HG02642 (cell line): ENCODE measurements around the gene SLC15A3.

Experiments
- ATAC-seq: cut with Tn5 transposase; IDR thresholded peaks from one replicate; pipeline ENCODE4 v1.9.1; 2021; ENCODE audit warnings: mild to moderate bottlenecking; ENCODE audit not compliant: unreplicated experiment, poor library complexity

SLC15A3 gene

DNA sequence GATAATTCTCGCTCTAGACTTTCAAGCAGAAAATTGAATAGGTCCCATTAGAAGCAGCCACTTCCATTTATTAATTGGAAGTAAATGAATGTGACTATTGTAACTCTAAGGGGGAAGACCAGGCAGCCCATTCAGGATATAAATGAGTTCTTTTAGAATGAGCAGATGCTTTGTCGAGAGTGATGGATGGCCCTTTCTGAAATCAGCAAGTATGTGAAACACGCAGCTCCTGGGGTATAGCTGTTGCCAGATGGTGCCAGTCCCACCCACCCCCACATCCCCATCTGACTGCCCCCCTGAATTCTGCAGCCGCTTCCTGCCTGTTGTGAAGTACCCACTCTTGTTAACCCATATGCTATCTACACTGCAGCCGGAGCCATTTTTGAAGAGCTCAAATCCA is 3.7 kb downstream of the SLC15A3 start:
- no peak for ATAC-seq

DNA sequence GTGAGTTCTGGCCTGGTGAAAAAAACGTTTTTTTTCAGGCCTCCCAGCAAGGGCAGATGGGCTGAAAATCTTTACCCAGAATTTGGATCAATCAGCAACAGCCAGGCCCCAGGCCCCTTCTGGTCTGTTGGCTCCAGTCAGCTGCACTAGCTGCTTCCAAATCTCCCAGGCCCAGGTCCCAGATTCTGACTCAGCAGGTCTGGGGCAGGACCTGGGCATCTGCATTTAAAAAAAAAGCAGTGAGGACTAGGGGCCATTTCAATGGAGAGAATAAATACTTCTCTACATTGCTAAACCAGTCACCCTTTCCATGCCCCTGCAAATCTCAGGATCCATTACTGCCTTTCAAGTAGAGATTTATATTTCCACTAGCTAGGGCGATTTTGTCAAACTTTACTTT is 4.3 kb downstream of the SLC15A3 start:
- ATAC-seq = no peak

GRCh38 chr11:60946601-60947264 is 5.2 kb downstream of the SLC15A3 start:
- ATAC-seq = no peak

DNA sequence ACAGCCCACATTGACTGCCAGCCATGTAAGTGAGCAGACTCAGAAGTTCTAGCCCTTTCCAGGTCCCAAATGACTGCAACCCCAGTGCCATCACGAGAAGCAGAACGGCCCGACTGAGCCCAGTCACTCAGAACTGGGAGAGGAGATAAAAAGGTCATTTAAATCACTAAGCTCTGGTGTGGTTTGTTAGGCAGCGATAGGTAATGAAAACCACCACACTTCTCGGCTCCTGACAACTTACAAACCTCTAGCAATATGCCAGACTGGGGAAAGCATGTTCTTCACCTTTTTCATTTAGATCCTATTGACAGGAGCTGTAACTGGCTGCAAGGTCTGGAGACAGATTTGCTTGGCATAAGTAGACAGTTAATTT is 6.7 kb downstream of the SLC15A3 start:
- no peak for ATAC-seq

DNA sequence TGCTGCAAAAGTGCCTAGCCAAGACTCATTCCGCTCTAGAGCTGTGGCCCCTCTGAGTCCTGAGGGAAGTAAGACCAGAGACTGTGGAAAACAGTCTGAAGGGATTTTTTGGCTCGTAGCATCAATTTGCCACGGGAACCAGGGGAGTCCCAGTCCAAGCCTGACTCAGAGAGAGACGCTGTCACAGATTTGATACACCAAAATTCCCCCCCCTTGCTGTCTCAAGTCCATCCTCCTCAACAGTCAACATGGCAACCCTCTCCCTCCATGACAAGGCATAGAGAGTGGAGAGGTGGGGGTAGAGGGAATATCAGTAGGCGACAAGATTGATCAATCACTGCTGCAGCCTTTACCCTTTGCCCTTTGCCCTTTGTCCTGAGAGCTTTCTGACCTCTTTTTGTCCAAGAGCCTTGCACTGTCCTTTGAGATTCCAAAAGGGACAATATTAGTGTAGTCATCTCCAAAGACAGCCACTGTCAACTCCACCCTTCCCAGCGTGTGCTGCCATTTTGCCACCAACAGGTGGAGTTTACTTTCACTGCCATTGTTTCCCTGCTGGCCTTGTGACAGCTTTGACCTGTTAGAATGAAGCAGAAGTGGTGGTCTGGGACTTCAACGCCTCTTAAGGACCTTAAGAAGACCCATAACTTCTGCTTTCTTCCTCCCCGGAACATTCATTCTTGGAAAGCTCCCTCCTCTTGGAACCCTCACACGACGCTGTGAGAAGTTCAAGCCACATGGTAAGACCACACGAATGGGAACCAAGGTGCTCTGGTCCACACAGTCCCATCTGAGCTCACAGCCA is 7.3 kb downstream of the SLC15A3 start:
- no peak for ATAC-seq

GRCh38 chr11:60942970-60943565 is 8.9 kb downstream of the SLC15A3 start:
- ATAC-seq = no peak

GRCh38 chr11:60942219-60942618 is 9.8 kb downstream of the SLC15A3 start:
- no peak for ATAC-seq

DNA sequence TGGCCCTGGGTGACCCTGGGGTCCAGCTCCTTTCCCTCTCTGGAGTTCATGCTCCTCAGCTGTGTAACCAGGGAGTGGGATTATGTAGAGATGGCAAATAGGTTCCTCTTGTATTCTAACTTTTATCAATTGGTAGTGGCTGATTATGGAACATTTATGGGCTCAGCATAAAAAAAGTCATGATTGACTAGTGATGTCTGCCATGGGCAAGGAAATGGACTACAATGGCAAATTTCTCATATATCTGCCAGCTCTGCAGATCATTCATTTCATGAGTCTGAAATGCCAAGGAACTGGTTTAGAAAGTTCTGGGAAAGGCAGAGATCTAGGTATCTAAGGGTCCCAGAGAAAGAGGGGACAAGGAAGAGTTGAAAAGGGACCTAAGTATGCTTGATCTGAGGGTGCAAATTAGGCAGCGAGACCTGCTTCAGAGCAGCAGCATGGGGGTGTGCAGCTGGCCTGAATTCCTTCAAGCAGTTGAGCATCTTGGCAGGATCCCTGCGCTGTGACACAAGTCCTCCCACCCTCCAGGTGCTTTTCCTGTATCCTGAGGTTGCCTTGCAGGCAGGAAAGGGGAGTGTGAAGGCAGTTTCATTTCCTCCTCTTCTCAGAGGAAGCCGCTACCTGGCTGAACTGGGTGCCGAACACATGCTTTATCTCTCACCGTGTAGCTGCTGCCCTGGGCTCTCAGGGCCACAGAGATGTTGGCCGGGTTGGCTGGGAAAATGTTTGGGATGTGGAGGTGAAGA is 10.4 kb downstream of the SLC15A3 start:
- no peak for ATAC-seq

DNA sequence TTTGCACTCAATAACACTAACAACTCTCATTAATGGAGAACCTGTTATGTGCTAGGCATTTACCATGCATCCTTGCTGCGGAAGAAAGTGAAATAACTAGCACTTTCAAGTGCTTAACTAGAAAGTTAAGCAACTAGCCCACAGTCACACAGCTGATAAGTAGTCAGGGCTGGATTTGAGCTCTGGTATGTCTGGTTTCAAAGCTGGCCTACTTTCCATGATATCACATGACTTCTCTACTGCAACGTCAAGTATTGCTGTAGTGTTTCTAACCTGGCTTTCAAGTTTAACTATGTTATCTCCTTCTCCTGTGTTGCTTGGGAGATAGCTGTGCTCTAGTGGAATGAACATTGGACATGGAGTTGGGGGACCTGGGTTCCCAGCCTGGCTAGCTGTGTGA is 12.1 kb downstream of the SLC15A3 start:
- no peak for ATAC-seq

DNA sequence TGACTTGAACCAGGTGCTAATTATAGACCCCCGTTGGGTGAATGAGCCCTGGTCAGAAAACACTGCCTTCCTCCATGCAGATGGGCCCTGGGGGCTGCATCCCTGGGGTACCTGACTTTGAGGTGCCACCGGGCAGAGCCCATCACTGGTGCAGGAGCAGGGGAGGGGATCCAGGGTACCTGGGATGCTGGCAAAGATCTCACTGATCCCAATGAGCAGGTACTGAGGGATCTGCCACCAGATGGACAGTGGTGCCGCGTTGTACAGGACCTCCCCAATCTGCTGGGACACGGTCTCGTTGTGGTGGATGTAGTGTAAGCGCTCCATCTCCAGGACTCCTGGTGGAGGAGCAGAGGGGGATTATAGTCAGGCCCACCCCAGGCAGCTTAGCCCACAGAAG is 12.7 kb downstream of the SLC15A3 start:
- ATAC-seq = no peak

DNA sequence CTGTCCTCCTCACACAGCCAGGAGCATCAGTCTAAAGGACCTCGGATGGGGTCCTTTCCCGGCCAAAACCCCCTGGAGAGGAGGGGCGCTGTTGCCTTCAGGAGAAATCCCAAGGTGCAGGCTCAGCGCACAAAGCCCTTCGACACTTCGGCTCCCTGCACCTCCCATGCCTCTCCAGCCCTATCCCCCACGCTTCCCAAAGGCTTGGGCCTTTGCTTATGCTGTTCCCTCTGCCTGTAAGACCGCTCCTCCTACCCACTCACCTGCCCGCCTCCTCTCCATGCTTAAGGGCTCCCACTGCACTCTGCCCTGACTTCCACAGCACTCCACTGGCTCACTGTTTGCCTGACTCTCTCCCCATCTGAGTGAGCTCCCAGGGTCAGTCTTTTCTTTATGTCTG is 13.5 kb downstream of the SLC15A3 start:
- ATAC-seq = no peak

GRCh38 chr11:60937811-60938210 is 14.2 kb downstream of the SLC15A3 start:
- ATAC-seq = no peak

DNA sequence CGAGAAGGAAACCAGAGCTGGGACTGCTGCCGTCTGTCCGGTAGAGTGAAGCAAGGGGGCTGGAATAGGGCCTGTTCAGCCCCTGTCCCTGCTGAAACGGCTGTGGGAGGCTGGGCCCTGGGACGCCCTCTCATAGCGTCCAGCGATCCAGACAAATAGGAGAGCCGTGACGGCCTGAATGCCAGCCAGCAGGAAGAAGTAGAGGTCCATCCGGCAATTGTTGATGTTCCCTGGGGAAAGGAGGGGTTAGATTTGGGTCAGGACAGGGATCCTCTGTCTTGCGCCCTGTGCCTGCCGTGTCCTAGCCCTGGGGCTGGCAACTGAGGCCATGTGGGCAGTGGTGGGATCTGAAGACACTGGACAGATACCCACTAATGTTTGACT is 14.8 kb downstream of the SLC15A3 start:
- no peak for ATAC-seq

DNA sequence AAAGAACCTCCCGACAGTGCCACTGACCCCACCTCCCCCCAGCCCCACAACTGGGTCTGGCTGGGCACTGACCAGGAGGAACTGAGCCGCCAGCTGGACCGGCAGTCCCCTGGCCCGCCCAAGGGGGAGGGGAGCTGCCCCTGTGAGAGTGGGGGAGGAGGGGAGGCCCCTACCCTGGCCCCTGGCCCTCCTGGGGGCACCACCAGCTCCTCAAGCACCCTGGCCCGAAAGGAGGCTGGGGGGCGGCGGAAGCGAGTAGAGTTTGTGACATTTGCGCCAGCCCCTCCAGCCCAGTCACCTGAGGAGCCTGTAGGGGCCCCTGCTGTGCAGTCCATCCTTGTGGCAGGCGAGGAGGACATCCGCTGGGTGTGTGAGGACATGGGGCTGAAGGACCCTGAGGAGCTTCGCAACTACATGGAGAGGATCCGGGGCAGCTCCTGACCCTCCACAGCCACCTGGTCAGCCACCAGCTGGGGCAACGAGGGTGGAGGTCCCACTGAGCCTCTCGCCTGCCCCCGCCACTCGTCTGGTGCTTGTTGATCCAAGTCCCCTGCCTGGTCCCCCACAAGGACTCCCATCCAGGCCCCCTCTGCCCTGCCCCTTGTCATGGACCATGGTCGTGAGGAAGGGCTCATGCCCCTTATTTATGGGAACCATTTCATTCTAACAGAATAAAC is 15.4 kb downstream of the SLC15A3 start:
- ATAC-seq = no peak

GRCh38 chr11:60935676-60936442 is 16.1 kb downstream of the SLC15A3 start:
- ATAC-seq = no peak

DNA sequence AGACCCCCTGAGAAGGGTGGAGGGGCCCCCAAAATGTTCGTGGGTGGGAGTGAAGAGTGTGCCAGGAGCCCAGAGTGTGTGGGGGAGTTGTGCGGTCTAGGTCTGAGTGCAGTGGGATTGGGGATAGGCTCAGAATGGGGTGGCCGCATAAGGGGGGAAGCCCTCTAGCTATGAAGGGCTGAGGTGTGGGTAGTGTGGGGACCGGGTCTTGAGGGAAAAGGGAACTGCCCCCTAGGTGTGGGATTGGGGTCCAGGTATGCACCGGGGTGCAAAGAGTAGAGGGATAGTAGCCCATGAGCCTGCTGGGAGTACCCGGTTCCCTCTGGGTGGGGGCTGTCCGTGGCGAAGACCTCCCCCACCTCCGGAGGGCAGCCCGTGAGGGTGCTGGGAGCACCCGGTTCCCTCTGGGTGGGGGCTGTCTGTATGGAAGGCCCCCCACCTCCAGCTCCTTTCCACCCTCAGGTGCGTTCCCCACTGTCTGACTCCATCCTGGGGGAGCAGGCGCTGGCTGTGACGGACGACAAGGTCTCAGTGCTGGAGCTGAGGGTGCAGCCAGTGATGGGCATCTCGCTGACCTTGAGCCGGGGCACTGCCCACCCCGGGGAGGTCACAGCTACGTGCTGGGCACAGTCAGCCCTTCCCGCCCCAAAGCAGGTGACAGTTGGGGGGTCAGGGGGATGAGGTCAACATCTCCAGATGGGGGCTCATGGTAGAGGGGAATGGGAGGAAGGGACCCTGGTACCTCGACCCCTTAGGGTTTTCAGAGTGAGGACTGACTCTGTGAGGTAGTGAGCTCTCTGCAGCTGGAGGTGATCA is 17.0 kb downstream of the SLC15A3 start:
- no peak for ATAC-seq

DNA sequence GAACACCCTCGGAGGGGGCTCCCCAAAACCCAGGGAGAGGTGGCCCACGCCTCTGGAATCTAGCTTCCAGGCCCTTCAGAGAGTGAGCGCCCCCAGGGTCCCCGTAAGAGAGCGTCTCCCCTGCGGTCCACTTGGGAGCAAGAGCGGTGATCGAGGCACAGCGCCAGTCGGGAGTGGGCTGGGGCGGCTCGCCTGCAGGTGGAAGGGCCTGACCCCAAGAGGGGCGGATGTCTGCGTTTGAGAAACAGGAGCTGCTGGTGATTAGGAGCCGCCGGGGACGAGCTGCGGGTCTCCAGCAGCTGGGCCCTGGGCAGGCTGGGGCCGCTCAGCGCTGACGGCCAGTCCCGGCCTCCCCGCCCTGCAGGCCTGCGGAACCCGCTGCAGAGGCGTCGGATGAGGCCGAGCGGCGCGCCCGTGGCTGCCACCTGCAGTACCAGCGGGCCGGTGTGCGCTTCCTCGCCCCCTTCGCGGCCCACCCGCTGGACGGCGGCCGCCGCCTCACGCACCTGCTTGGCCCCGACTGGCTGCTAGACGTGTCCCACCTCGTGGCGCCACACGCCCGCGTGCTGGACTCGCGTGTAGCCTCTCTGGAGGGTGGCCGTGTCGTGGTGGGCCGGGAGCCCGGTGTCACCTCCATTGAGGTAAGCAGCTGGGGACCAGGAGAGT is 17.7 kb downstream of the SLC15A3 start:
- no peak for ATAC-seq

DNA sequence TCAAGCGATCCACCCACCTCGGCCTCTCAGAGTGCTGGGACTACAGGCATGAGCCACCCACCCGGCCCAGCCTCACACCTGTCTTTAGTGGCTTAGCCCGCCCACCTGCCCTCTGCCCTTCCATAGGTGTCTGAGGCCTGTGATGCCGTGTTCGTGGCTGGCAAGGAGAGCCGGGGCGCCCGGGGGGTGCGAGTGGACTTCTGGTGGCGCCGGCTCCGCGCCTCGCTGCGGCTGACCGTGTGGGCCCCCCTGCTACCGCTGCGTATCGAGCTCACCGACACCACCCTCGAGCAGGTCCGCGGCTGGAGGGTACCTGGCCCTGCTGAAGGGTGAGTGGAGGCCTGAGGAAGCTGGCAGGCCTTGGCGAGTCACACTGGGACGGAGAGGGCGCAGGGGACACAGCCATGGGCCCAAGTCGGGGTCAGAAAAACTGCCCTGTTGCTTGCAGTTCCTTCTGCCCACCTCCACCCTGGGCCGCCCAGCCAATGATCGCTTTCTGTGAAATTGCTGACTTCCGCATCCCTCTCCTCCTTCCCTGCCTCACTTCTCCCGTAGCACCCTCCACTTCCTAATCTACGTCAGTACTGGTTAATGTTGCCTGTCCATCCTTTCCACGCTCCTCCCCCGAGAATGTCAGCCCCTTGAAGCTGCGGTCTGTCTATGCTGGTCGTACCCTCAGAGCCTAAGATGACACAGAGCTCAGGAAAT is 18.4 kb downstream of the SLC15A3 start:
- no peak for ATAC-seq
